Measurements from ENCODE around the gene YJU2.

YJU2 gene

GRCh38 chr19:4298810-4299550 is 52.1 kb downstream of the YJU2 start:
- DNase-seq (ENCODE audit: low spot score): no peak

DNA sequence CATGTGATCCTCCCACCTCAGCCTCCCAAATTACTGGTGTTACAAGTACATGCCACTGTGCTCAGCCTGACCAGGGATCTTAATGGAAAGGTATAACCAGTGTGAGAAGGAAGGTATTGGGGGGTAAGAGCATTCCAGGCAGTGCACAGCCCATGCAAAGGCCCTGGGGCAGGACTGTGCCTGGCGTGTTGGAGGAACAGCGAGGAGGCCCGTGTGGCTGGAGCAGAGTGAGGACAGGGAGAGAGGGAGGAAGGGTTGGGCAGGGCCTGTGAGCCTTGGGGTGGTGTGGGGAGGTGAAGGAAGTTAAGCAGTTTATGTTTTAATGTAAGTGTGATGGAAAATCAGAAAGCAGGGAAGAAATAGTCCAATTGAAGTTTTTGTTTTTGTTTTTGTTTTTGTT is 53.7 kb downstream of the YJU2 start:
- no peak for DNase-seq (ENCODE audit: low spot score)

DNA sequence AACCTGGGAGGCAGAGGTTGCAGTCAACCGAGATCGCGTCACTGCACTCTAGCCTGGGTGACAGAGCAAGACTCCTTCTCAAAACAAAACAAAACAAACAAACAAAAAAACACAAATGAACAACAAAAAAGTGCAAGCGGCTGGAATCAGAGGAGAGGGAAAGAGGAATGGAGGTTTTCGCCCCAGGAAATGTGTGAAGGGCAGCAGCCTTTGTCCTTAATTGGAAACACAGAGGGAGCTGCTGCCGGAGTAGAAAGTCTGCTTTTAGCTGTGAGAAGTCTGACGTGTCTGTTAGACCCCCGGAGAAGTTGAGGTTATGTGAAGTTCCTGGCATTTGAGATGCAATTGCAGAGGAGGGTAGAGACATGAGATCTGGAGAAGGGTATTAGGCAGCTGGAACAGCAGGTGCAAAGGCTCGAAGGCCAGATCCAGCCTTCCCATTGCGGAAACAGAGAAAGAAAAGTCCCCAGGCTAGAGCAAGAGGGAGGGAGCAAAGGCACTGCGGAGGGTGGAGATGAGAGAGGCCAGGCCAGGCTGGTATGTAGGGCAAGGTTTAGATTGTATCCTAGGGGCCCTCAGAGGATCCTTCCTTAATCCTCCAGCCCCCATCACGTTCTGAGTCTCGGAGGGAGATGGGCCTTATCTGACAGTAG is 54.8 kb downstream of the YJU2 start:
- no peak for DNase-seq (ENCODE audit: low spot score)

- no peak for DNase-seq (ENCODE audit: low spot score)
Observed at GRCh38 chr19:4302243-4302640, 55.4 kb downstream of the YJU2 start, which contains the start of gene TMIGD2. TMIGD2 (minus strand) TSS chr19:4302389; CDS start chr19:4302385, 4 bp downstream.

DNA sequence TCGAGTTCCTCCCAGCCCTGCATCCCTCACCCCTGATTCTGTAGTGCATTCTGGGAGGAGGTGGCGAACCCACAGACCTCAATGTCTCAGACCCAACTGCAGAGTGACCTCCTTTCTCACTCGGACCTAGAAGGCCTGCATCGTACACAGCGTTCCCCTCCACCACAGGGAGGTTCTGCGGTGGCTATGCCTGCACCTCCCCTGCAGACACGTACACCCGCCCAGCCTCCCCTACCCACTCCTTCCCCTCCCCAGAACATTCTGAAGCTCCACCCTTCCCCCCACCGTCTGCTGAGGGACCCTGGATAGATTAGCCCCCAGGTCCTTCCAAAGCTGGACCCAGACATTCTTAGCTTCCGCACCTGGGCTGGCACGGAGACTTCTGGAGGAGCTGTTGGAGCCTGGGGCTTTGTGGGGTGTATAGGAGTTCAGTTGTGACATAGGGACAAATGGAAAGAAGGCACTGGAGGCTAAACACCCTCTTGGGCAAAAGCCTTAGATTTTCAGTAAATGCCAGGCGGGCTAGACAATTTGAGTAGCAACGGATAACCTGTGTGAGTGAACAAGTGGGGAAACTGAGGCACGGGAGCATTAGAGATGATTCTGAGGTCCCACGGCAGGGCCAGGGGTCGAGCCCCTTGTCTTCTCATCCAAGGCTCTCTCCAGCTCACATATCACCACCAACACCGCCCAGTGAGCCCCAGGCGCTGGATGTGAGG is 57.1 kb downstream of the YJU2 start:
- no peak for DNase-seq (ENCODE audit: low spot score)

- peak; percentile 53 for DNase-seq (ENCODE audit: low spot score)
Observed at GRCh38 chr19:4304538-4305256, 57.8 kb downstream of the YJU2 start, which contains the start of gene FSD1. FSD1 (plus strand) TSS chr19:4304598; CDS start chr19:4304747, 149 bp downstream.

DNA sequence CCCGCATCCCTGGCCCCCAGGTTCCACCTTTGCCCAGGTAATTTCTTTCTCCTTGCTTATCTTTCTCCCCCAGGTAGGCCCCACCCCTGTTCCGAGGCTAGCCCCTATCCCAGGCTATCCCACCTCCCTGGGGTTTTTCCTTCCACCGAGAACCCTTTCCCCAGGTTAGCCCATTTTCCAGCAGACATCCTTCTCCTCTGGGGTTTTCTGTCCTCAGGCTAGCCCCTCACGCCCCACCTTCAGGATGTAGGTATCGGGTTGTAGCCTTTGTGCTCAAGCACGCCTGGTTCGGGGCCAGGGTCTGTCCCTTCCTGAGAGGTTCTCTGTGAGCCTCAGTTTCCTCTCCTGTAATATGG is 58.4 kb downstream of the YJU2 start:
- DNase-seq (ENCODE audit: low spot score): no peak

DNA sequence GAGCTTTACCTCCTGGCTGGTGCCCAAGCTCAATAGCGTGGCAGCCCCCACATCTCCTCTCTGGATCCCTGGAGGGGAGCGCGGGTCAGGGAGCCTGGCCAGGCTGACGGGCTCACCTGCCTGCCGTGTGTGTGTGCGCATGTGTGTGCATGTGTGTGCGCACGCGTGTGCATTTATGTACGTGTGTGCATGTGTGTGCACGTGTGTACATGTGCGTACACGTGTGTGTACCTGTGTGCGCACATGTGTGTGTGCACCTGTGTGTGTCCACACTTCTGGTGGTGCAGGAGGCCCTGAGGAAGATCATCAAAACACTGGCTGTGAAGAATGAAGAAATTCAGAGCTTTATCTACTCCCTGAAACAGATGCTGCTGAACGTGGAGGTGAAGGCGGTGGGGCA is 58.8 kb downstream of the YJU2 start:
- DNase-seq (ENCODE audit: low spot score): no peak

DNA sequence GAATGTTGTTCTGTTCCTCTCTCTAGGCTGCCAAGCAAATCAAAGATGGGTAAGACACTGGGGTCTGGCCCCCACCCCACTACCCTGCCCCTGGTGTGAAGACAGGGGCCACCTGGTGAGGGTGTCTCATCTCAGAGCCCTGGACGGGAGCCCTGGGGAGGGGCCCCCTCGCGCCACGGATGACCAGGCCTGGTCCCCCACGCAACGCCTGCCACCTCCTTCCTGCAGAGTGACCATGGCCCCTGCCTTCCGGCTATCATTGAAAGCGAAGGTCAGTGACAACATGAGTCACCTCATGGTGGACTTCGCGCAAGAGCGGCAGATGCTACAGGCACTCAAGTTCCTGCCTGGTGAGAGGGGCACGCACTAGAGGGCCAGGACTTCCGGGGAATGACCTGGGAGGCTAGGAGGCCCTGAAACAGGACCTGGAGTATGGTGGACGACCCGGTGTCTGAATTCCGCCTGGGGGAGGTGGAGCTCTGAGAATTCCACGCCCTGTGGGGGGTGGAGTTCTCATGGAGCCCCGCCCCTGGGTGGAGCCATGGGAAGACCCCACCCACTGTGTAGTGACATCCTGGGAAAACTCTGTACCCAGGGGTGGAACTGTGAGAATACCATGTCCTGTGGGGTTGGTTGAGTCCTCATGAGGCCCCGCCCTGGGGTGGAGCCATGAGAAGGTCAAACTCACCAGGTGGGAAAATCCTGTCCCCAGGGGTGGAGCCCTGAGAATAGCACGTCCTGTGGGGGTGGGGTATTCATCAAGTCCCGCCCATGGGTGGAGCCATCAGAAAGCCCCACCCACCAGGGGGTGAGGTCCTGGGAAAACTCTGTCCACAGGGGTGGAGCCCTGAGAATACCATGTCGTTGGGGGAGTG is 63.6 kb downstream of the YJU2 start:
- DNase-seq (ENCODE audit: low spot score): no peak

- no peak for DNase-seq (ENCODE audit: low spot score)
Observed at GRCh38 chr19:4313847-4314490, 67.1 kb downstream of the YJU2 start.

DNA sequence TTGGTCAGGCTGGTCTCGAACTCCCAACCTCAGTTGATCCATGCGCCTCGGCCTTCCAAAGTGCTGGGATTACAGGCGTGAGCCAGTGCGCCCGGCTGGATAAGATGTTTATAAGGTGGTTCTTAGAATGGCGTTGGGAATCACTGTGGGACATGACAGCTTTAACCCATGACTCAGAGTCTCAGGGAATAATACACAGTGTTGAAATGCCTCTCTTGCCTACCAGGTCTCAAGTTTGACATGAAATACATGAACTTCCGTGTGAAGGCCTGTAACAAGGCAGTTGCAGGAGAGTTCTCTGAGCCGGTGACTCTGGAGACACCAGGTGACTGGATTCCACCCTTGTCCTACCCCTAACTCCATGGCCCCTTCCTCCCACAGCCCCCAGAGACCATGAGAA is 70.1 kb downstream of the YJU2 start:
- no peak for DNase-seq (ENCODE audit: low spot score)

GRCh38 chr19:4318460-4318859 is 71.6 kb downstream of the YJU2 start:
- no peak for DNase-seq (ENCODE audit: low spot score)
